Right lobe of liver (tissue), 6 donors: Measurements from ENCODE around the gene CACNB4. TPM values are rescaled to one million over a fixed set of nuclear protein-coding genes. Genes with fewer than 3 reads are reported as not detected.

Experiments
- ATAC-seq, 4 donors: fragments of 200-7000 bp; cut with Tn5 transposase; one replicate each; pipeline ENCODE4 v1.9.1; 2020; ENCODE audit warnings: mild to moderate bottlenecking in 4 of 4, moderate library complexity in 4 of 4
- DNase-seq, 3 donors: peaks; one replicate each; pipeline ENCODE4 v3.0.0-alpha.2; 2020
- H3K27ac ChIP-seq, 3 donors: fragments of 200-600 bp; one replicate each; pipeline ENCODE4 v1.8.0; 2022
- H3K27me3 ChIP-seq, 2 donors: fragments of 200-600 bp; one replicate each; pipeline ENCODE4 v1.8.0; 2022
- H3K36me3 ChIP-seq, 4 donors: fragments of 200-600 bp; sonication (generic) in 1 of 4; one replicate each; pipeline versions ENCODE4 v1.5.1 to v1.8.0; 2017 to 2022; ENCODE audit warnings: control low read depth in 1 of 4
- H3K4me1 ChIP-seq, 4 donors: fragments of 200-600 bp; sonication (generic) in 1 of 4; one replicate each; pipeline versions ENCODE4 v1.5.1 to v1.8.0; 2017 to 2022; ENCODE audit warnings: control low read depth in 1 of 4
- H3K4me3 ChIP-seq, 3 donors: fragments of 200-600 bp; one replicate each; pipeline ENCODE4 v1.8.0; 2022
- H3K9me3 ChIP-seq, 4 donors: fragments of 200-600 bp; sonication (generic) in 1 of 4; one replicate each; pipeline versions ENCODE4 v1.5.1 to v1.8.0; 2017 to 2022; ENCODE audit warnings: control low read depth in 1 of 4
- CTCF ChIP-seq, 4 donors: fragments of 200-600 bp in 3 of 4; fragments of 450-650 bp in 1 of 4; IDR thresholded peaks; one replicate each; pipeline versions ENCODE4 v1.5.1 to v1.8.0; 2016 to 2022; ENCODE audit warnings: antibody characterized with exemption in 4 of 4, mild to moderate bottlenecking in 2 of 4
- POLR2A ChIP-seq: fragments of 450-650 bp; IDR thresholded peaks from one replicate; pipeline ENCODE4 v1.6.1; 2017; ENCODE audit warnings: antibody characterized with exemption, mild to moderate bottlenecking
- WGBS: methylation state at CpG from one replicate; pipeline ENCODE4 v1.1.6; 2018; ENCODE audit warnings: low coverage, low lambda C conversion rate; ENCODE audit not compliant: insufficient coverage; ENCODE audit errors: missing lambda C conversion rate; 5-methylcytosine and 5-hydroxymethylcytosine counted together
- intact Hi-C, 2 donors: fragments of 100-400 bp; cut with DNase I; formaldehyde crosslinking; loops; one replicate each; pipeline versions ENCODE4 v1.11.2 to v1.14.1; 2022
- total RNA-seq, 6 experiments: library from RNA; depleted of rRNA in 2 of 6; stranded (reverse); fragments of >200 nt in 2 of 6; fragmentation: NEBNext Ultra II Directional in 3 of 6; extraction: Animal tissue kit (Norgen Biotek cat#: 25700) in 3 of 6; gene quantifications; one replicate each; pipeline versions ENCODE4 v1.1.0 to v1.2.4, GENCODE V29; 2016 to 2023
- donor health status: DM: no; HTN: yes; CAD: no.
- donor health status: DM: no; HTN: no; CAD: no.
- donor health status: DM: no; HTN: no; CAD: no.
- donor health status: DM: no; HTN: yes; CAD: no.
- donor health status: DM: no; HTN: yes; CAD: no.

CACNB4 gene
- total RNA-seq, 6 experiments from 2014 or later = 0.06 to 0.49 (median 0.25) TPM

- Histone ChIP-seq H3K4me1 (no peaks in the 10 kb centered on the region), H3K36me3 (no peaks in the 10 kb centered on the region), H3K27me3 (no peaks in the 10 kb centered on the region), H3K4me3 (no peak overlapping the region), H3K9me3 (no peaks in the 10 kb centered on the region), H3K27ac (no peak overlapping the region)
- WGBS = 87% methylated on average over 3 of the region's 3 CpGs
- ATAC-seq (no peak), DNase-seq (no peak)
- intact Hi-C loops = no loop called here
- TF ChIP-seq POLR2A (no peak), CTCF (IDR thresholded peaks at IDR 0.05) (no peak)
Observed at GRCh38 chr2:151793123-151793522, 305.7 kb downstream of the CACNB4 start.

GRCh38 chr2:151792589-151792988 lies 306.3 kb downstream of the CACNB4 start:
- DNase-seq (no peak), ATAC-seq (no peak)
- Histone ChIP-seq H3K36me3 (no peaks in the 10 kb centered on the region), H3K27me3 (no peaks in the 10 kb centered on the region), H3K27ac (no peak overlapping the region), H3K4me3 (no peak overlapping the region), H3K9me3 (no peaks in the 10 kb centered on the region), H3K4me1 (no peaks in the 10 kb centered on the region)
- 94% methylated on average over 4 of the region's 4 CpGs for WGBS
- TF ChIP-seq POLR2A = no peak
- peak in 1 of 4 donors; percentile 3 for TF ChIP-seq CTCF (IDR thresholded peaks at IDR 0.05)
- intact Hi-C loops = no loop called here

GRCh38 chr2:151791545-151791944 lies 307.3 kb downstream of the CACNB4 start:
- intact Hi-C loops = no loop called here
- H3K4me3 ChIP-seq = no peak overlapping the region
- ATAC-seq (no peak), DNase-seq (no peak)
- H3K27me3 ChIP-seq = no peaks in the 10 kb centered on the region
- no peaks in the 10 kb centered on the region for H3K9me3 ChIP-seq
- H3K4me1 ChIP-seq = no peaks in the 10 kb centered on the region
- WGBS = 98% methylated on average over 3 of the region's 3 CpGs
- H3K36me3 ChIP-seq = no peaks in the 10 kb centered on the region
- no peak for TF ChIP-seq CTCF (IDR thresholded peaks at IDR 0.05)
- no peak for TF ChIP-seq POLR2A
- no peak overlapping the region for H3K27ac ChIP-seq

GRCh38 chr2:151790689-151791088 lies 308.2 kb downstream of the CACNB4 start:
- TF ChIP-seq POLR2A (no peak), CTCF (IDR thresholded peaks at IDR 0.05) (no peak)
- Histone ChIP-seq H3K27ac (no peak overlapping the region), H3K36me3 (no peaks in the 10 kb centered on the region), H3K27me3 (no peaks in the 10 kb centered on the region), H3K9me3 (no peaks in the 10 kb centered on the region), H3K4me3 (no peak overlapping the region), H3K4me1 (no peaks in the 10 kb centered on the region)
- DNase-seq (no peak), ATAC-seq (no peak)
- 100% methylated on average over 1 of the region's 1 CpG for WGBS
- intact Hi-C loops = no loop called here
